DMS114 treated with DMSO at 0.1 percent for 48 hours (cell line): Measurements from ENCODE around the gene UBAP1L.
A peak's percentile ranks its signal among the peaks of the same experiment; 100 is the strongest.
"Not testable (repeated sequence)": the region's sequence is repeated elsewhere in the genome, so short reads cannot be mapped to it uniquely, and the experiment has no call there.

Experiments used
- DNase-seq: peaks from one replicate; lab custom pipeline; 2025; ENCODE audit not compliant: unreplicated experiment; lab: John Stamatoyannopoulos, UW

UBAP1L gene

DNA sequence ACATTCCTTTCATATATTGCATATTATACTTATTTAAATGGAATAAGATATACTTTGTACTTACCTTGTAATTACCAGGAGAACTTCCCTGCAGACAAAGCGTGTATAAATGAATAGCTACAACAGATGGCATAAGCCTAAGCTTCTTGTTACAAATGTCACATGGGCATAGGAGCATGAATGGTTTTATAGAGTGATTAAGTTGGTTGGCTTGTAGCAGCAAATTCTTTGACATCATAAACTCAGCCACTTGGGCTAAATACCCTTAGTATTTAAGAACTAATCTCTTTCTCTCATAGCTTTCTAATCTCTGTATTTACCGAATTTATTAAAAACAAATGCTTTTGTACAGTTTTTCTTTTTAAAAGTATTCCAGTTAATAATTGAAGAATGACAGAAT, at the start of gene UBAP1L:
TSS of gene UBAP1L (minus strand) at position 115 of the 400 bp plus-strand sequence. CDS start 8,985 bp downstream, outside the sequence.
- no peak for DNase-seq

DNA sequence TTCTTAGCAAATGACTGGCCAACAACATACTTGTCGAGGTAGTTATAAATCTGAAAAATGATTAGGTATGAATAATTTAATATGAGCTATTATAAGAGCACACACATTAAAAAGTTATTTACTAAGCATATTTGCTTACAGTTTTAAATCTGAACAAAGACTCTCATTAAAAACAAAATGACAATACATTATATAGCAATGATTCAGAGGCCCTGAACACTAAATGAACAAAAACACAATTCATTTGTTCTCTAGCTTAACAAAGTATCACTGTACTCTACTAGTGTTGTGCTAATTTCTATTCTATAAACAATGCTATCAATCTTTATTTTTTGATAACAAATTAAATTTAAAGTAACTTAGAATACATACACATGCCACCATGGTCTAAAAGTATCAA, 49.1 kb upstream of the UBAP1L start:
- DNase-seq = no peak

DNA sequence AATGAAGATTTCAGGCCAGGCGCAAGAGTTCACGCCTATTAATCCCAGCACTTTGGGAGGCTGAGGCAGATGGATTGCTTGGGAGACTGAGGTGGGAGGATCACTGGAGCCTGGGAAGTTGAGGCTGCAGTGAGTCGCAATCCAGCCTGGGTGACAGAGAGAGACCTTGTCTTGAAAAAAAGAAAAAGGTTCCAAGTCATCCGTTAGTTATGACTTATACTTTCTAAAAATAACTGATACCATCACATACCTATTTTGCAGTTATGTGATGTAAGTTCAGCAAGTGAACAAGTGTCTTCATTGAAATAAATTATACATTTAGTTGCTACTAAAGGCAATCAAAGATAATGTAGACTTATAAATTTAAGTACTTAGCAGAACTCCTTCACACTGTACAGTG, 48.0 kb upstream of the UBAP1L start:
- DNase-seq = no peak

DNA sequence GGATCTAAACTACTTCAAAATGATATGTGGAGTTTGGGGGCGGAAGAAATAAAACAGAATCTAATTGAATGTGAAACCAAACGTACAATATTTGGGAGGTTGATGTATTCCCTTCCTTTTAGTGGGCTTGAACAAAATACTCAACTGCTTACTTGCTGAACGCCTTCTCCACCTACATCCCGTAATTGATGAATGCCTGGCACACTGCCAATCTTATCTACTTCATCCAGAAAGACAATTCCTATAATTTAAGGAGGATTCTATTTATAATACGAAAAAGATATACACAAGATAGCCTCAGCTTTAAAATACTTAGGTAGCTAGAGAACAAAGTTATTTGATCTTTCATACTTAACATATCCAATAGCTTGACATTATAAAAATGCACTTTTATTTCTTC, 41.7 kb upstream of the UBAP1L start:
- DNase-seq = no peak

DNA sequence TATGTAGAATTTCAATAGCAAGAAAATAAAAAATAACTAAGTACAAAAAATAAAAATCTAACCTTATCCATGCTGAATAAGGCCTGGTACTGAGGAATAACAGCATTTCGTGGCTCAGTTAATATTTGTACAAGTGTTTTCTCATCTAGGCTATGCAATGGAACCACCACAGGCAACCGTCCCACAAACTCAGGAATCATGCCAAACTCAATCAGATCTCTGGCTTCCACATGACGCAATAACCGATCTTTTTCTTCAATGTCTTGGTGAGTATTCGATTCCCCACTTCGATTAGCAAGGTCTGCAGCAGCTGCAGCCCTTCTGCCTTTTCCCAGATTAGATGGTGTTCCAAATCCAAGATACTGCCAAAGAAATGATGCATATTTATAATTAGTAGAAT, 39.7 kb upstream of the UBAP1L start:
- no peak for DNase-seq

DNA sequence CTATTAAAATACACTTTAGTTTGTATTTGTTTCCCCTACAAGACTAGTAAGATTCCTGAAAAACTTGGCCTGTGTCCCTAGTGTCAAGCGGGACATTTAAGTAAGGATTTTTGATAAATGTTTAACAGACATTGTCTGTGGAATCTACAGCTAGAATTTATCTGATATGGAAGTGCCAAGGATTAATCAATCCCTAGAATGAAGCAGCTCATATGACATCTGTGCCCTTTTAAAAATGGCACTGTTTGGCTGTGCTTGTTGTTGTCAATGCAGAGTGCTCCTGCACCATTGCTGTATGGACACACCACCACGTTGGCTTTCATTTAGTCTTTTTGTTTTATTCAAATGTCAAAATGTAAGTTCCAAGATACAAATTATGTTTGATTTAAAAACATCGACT, 32.9 kb upstream of the UBAP1L start:
- no peak for DNase-seq

DNA sequence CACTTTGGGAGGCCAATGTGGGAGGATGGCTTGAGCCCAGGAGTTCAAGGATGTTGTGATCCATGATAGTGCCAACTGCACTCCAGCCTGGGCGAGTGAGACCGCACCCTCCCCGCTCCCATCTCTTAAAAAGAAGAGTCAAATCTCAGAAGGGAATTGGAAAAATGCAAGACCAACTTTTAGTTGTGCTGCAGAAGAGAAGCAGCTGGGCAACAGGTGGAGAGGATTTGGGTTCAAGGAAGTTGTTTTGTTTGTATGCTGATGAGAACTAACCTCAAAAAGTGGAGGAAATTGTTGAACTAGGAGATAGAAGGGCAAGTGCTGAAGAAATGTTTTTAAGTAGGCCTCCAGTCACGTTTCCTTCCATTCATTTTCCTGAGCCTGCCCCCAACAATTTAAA, 31.4 kb upstream of the UBAP1L start:
- DNase-seq = no peak

DNA sequence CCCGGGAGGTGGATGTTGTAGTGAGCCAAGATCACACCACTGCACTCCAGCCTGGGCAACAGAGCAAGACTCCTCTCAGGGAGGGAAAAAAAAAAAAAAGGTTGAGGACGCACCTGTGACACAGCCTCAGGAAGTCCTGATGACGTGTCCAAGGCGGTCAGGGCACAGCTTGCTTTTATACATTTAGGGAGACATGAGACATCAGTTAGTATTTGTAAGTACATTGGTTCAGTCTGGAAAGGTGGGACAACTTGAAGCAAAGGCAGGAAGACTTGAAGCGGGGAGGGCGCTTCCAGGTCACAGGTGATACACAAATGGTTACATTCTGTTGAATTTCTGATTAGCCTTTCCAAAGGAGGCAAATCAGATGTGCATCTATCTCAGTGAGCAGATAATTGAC, 23.6 kb upstream of the UBAP1L start:
- not testable (repeated sequence) for DNase-seq

DNA sequence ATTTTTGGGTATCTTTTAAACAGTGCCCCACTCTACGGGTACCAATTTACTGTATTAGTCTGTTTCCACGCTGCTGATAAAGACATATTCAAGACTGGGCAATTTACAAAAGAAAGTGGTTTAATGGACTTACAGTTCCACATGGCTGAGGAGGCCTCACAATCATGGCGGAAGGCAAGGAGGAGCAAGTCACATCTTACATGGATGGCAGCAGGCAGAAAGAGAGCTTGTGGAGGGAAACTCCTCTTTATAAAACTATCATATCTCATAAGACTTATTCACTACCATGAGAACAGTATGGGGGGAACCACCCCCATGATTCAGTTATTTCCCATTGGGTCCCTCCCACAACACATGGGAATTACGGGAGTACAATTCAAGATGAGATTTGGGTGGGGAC, 22.9 kb upstream of the UBAP1L start:
- not testable (repeated sequence) for DNase-seq

DNA sequence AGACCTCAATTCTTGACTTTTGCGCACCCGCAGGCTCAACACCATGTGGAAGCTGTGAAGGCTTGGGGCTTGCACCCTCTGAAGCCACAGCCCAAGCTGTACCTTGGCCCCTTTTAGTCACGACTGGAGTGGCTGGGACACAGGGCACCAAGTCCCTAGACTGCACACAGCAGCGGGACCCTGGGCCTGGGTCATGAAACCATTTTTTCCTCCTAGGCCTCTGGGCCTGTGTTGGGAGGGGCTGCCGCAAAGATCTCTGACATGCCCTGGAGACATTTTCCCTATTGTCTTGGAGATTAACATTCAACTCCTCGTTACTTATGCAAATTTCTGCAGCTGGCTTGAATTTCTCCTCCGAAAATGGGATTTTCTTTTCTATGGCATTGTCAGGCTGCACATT, 22.1 kb upstream of the UBAP1L start:
- not testable (repeated sequence) for DNase-seq

DNA sequence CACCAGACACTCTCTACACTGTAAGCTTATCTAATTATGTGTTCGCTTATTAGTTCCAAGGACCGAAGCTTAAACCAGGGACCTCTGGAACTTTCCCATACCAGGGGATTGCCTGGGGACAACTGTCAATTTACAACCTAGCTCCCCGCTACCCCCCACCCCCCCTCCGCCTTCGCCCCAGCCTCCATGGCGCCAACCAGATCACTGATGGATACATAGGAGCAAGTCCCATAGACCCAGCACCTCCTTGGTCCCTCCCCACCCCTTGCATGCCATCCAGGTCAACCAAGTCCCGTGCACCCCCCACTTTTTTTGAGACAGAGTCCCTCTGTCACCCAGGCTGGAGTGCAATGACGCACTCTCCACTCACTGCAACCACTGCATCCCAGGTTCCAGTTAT, 19.5 kb upstream of the UBAP1L start:
- DNase-seq = no peak

DNA sequence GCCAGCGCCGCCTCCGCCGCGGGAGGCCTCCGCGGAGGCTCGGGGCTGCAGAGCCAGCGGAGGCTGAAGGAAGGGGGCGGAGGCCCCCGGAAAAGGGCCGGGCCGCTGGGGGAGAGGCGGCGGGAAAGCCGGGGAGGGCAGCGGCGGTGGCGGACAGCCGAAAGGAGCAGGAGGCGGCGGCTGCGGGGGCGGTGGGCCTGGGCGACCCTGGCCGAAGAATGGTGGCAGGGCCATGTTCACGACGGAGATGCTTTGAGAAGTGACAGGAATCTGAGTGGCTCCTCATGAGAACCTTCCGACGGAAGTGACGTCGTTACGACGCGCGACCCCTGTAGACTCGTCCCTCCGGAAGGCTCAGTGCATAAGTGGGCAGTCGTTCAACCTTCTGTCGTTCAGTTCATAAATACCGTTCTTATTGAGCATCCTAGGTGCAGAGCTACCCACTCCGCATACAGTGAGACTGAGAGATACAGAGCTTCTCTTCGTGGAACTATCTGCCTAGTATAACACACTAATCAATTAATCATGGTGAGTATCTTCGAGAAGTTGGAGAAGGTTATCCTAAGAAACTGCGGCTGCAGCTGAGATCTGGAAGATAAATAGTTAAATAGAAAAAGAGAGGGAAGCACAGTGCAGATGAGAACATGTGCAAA, 18.7 kb upstream of the UBAP1L start, which contains the start of gene PDCD7:
TSS of gene PDCD7 (minus strand) at position 261 of the 653 bp plus-strand sequence. CDS start at position 234, 27 bp downstream.
- peak; percentile 96 for DNase-seq

DNA sequence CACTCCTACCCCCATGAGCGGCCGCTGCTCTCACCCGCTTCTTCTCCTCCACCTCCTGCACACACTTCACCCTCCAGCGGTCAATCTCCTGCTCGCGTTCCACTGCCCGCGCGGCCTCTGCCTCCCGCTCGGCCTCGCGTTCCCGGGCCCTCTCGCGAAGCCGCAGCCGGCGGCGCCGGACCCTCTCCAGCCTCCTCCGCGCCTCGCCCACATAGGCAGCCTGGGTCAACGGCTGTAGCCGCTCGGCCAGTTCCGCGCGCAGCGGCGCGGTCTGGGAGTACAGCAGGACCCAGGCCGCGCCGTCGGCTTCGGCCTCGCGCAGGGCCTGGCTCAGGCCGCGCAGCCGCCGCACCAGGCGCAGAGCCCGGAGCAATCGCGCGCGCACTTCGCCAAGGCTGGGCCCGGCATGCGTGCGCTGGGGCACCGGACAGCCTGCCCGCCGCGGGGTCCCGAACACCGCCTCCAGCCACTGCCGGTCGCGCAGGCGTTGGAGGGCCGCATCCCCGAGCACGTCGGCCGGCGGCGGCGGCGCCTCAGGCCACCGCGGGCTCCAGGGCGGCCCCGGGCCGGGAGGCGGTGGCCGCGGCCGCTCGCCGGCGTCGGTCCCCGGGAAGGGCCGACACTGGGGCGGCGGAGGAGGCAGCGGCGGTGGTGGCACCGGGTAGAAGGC, 18.0 kb upstream of the UBAP1L start:
- DNase-seq = peak; percentile 40

DNA sequence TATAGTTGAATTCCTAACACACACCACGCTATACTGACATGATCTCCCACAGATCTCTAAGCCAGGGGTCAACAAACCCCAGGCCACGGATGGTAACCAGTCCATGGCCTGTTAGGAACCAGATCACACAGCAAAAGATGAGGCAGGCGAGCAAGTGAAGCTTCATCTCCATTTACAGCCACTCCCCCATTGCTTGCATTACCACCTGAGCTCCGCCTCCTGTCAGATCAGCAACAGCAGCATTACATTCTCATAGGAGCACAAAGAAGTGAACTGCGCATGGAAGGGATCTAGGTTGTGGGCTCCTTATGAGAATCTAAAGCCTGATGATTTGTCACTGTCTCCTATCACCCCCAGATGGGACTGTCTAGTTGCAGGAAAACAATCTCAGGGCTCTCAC, 15.9 kb upstream of the UBAP1L start:
- DNase-seq = no peak

DNA sequence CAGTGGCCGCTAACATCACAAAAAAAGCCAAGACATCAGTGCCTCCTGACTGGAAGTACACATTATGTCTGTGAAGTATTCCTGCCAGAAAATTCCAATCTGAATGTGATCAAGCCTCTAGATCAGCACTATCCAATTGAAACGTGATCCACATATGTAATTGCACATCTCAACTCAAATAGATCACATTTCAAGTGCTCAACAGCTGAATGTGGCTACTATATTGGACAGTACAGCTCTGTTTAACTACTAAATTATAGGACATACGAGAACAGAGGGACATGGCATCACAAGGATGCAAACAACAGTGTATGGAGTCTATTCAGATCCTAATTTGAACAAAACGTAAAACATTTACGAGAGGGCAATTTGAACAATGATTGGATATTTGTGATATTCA, 542 bp upstream of the UBAP1L start:
- DNase-seq = no peak

DNA sequence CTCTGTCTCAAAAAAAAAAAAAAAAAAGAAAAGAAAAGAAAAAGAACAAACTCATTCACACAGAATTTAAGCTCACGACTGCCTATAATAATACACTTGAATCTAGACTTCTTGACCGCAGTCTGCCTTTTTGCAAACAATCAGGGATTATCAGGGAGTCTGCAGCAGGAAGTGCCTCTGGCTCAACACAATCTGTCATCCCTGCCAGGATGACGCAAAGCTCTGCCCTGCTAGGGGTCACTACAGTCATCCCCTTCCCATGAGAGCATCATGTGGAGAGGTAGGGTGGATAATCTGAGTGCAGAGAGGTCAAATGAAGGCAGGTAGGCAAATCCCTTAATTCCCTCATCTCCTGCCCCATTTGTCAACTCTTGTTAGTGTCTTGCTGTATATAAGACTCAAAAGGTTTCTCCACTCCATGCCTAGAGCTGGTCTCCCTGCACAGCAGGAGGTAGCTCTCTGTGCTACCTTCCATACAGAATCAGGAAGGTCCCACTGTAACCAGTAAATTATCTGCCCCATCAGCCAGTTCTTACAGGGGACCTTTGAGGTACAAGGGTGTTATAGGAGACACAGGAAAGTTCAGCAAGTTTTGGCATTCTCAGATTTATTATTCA, 4.2 kb downstream of the UBAP1L start:
- no peak for DNase-seq

DNA sequence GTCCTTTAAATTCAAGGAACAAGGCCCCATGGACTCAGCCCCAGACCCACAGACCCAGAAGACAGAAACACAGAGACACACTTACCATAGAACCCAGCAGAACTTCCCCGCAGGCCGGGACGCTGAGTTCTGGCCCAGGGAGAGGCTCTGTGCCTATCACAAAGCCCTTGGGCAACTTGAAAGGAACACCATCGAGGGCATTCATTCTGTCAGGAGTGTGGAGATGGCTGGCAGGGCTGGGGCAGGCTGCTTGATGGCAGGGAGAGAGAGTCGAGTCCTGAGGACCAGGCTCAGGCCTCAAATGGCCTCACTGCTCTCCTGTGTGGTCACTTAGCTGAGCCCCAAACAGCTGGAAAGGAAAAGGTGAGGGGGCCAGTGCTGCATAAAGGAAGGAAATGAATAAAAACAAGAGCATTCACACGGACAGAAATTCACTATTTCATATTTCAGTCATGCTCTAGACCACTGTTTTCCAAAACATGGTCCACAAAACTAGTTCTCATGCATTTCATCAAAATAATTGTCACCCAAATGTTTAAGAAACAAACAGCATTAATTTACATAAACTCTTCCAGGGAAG, 8.9 kb downstream of the UBAP1L start:
- DNase-seq = no peak

DNA sequence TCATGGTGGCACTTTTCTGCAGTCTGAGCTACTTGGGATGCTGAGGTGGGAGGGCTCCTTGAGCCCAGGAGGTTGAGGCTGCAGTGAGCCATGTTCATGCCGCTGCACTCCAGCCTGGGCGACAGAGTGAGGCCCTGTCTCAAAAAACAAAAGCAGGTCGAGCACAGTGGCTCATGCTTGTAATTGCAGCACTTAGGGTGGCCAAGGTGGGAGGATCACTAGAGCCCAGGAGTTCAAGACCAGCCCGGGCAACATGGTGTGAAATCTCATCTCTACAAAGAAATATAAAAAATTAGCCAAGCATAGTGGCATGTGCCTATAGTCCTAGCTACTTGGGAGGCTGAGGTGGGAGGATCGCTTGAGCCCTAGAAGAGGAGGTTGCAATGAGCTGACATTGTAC, 10.0 kb downstream of the UBAP1L start:
- no peak for DNase-seq

DNA sequence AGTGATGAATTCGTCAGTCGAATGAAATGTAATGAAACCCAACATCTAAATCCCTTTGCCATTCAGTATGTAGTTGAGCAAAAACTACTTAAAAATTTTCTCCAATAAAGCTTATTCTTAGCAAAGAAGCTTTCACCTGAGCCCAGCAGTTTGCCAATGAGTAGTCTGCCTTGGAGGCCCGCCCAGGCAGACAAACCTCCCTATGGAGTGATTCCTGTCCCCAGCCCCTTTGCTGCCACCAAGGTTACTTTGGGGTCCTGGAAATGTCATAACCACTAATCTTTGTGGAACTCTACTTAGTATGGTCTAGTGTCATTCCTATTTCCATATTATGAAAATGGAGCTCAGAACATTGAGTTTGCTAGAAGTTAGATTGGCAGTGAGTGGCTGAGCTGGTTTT, 12.1 kb downstream of the UBAP1L start:
- DNase-seq = no peak

DNA sequence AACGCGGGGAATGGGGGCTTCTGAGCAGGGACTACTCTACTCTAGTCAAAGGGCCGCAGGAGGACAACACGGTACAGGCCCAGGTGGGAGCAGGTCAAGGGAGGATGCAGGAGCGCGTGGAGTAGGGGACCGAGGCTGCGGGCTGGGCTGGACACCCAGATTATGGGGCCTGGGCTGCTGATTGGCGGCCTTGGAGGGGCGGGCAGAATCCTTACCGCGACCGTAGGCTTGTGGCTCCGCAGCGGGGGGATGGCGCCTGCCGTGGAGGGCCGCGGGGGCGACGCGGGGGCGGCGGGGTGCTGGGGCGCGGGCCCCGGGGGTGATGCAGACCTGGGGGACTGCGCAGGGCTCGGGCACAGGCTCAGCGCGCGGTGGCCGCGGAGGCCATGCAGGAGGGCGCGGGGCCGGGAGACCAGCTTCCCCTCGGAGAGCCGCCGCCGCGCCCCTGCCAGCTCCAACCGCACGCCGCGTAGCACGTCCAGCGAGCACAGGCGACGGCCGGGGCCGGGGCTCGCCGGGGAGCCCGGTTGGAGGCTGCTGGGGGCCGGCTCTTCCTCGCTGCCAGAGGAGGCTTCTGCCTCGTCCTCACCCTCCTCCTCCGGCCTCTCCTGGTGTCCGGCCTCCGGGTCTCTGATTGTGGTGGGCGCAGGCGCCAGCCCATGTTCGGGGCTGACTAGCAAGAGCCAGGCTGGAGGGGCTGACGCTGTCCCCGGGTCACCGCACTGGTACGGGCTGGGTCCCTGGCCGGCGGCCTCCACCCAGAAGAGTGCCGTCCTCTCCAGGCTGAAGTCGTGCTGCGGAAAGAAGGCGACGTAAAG, 12.9 kb downstream of the UBAP1L start:
- DNase-seq = no peak

DNA sequence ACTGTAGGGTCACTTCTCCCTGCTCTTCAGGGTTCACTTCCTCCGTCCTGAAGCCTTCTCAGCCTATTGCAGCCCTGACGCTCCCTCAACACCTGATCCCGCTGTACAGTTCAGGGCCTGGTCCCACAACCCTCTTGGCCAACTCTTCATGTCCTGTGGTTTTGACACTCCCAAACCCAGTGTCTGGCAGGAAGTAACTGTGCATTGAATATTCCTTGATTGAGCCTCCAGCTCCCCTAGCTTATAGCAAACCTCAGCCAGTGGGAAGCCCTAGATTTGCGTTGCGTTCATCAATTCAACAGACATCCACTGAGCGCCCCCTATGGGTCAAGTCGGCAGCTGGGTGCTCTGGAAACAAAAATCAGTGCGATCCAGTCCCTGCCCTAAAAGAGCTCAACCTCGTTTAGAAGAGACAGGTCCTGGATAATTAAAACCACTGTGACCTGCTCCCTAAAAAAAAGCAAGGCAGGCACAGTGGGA, 13.5 kb downstream of the UBAP1L start:
- no peak for DNase-seq
